Dermis microvascular lymphatic vessel endothelial cell (primary cell): Measurements from ENCODE around the gene ITPRIPL2. TPM values are rescaled to one million over a fixed set of nuclear protein-coding genes. Genes with fewer than 3 reads are reported as not detected.
A peak's percentile ranks its signal among the peaks of the same experiment; 100 is the strongest.

Experiments
- DNase-seq, 2 donors: peaks; one replicate each; pipeline versions ENCODE4 v3.0.0 to v3.0.0-alpha.2; 2010; ENCODE audit warnings: low read depth in 2 of 2
- total RNA-seq: library from RNA; depleted of rRNA; stranded (reverse); fragments of >200 nt; gene quantifications from 2 replicates; pipeline ENCODE4 v1.2.1, GENCODE V29; 2014

ITPRIPL2 gene
- total RNA-seq, 1 donor from 2014 or later = 21.8 TPM

GRCh38 chr16:19119564-19119963, 5.8 kb downstream of the ITPRIPL2 start:
- peak in 1 of 2 donors; percentile 35 for DNase-seq

GRCh38 chr16:19123535-19124178, 9.9 kb downstream of the ITPRIPL2 start:
- DNase-seq = no peak

GRCh38 chr16:19126300-19126699, 12.5 kb downstream of the ITPRIPL2 start:
- no peak for DNase-seq

GRCh38 chr16:19127205-19127604, 13.4 kb downstream of the ITPRIPL2 start:
- DNase-seq = no peak

GRCh38 chr16:19127674-19128131, 13.9 kb downstream of the ITPRIPL2 start:
- DNase-seq = no peak

GRCh38 chr16:19128454-19129200, 14.9 kb downstream of the ITPRIPL2 start:
- no peak for DNase-seq

GRCh38 chr16:19130385-19130784, 16.6 kb downstream of the ITPRIPL2 start:
- DNase-seq = no peak

GRCh38 chr16:19130852-19131824, 17.4 kb downstream of the ITPRIPL2 start:
- peak in 1 of 2 donors; percentile 63 for DNase-seq

GRCh38 chr16:19131825-19132218, 18.1 kb downstream of the ITPRIPL2 start:
- DNase-seq = peak in 1 of 2 donors; percentile 84

GRCh38 chr16:19132255-19132654, 18.5 kb downstream of the ITPRIPL2 start:
- no peak for DNase-seq

GRCh38 chr16:19132898-19133297, 19.1 kb downstream of the ITPRIPL2 start:
- DNase-seq = no peak

GRCh38 chr16:19133600-19133999, 19.8 kb downstream of the ITPRIPL2 start:
- DNase-seq = no peak

GRCh38 chr16:19135201-19135842, 21.6 kb downstream of the ITPRIPL2 start:
- no peak for DNase-seq

- peak in 1 of 2 donors; percentile 55 for DNase-seq
Measured at GRCh38 chr16:19135896-19136438, 22.2 kb downstream of the ITPRIPL2 start.

GRCh38 chr16:19136549-19137196, 22.9 kb downstream of the ITPRIPL2 start:
- DNase-seq = no peak

- DNase-seq = no peak
Measured at GRCh38 chr16:19137201-19138128, 23.7 kb downstream of the ITPRIPL2 start.

- peak; percentile 50 to 75 for DNase-seq
Measured at GRCh38 chr16:19138601-19139000, 24.8 kb downstream of the ITPRIPL2 start.

GRCh38 chr16:19139436-19140091, 25.8 kb downstream of the ITPRIPL2 start:
- DNase-seq = peak in 1 of 2 donors; percentile 40

GRCh38 chr16:19140396-19140795, 26.6 kb downstream of the ITPRIPL2 start:
- DNase-seq = no peak
